NCI-H524 treated with DMSO at 0.1 percent for 48 hours (cell line): ENCODE data around the gene DISC1.
"Not testable (repeated sequence)": the region's sequence is repeated elsewhere in the genome, so short reads cannot be mapped to it uniquely, and the experiment has no call there.

Source experiments
- DNase-seq: peaks from one replicate; lab custom pipeline; 2025; lab: John Stamatoyannopoulos, UW

The DISC1 gene

GRCh38 chr1:231636157-231636556 lies 9.6 kb downstream of the DISC1 start:
- DNase-seq: no peak

- not testable (repeated sequence) for DNase-seq
Measured at GRCh38 chr1:231636922-231637321, 10.3 kb downstream of the DISC1 start.

- no peak for DNase-seq
Measured at GRCh38 chr1:231638647-231639046, 12.1 kb downstream of the DISC1 start.

- peak; percentile 92 for DNase-seq
Measured at GRCh38 chr1:231639819-231640218, 13.2 kb downstream of the DISC1 start.

- not testable (repeated sequence) for DNase-seq
Measured at GRCh38 chr1:231641444-231641843, 14.9 kb downstream of the DISC1 start.

GRCh38 chr1:231642061-231642460 lies 15.5 kb downstream of the DISC1 start:
- DNase-seq: not testable (repeated sequence)

- DNase-seq: no peak
Measured at GRCh38 chr1:231642618-231643017, 16.0 kb downstream of the DISC1 start.

GRCh38 chr1:231643071-231643934 lies 16.7 kb downstream of the DISC1 start:
- DNase-seq: no peak

- no peak for DNase-seq
Measured at GRCh38 chr1:231643935-231644237, 17.3 kb downstream of the DISC1 start.

GRCh38 chr1:231645634-231646033 lies 19.0 kb downstream of the DISC1 start:
- not testable (repeated sequence) for DNase-seq

- DNase-seq: not testable (repeated sequence)
Measured at GRCh38 chr1:231646165-231646564, 19.6 kb downstream of the DISC1 start.

GRCh38 chr1:231651621-231652260 lies 25.2 kb downstream of the DISC1 start:
- not testable (repeated sequence) for DNase-seq

GRCh38 chr1:231653632-231654031 lies 27.0 kb downstream of the DISC1 start:
- no peak for DNase-seq

- DNase-seq: no peak
Measured at GRCh38 chr1:231656741-231657140, 30.2 kb downstream of the DISC1 start.

- DNase-seq: not testable (repeated sequence)
Measured at GRCh38 chr1:231658223-231658622, 31.6 kb downstream of the DISC1 start.

GRCh38 chr1:231660198-231660597 lies 33.6 kb downstream of the DISC1 start:
- no peak for DNase-seq

- peak; percentile 72 for DNase-seq
Measured at GRCh38 chr1:231663211-231663792, 36.7 kb downstream of the DISC1 start.

- no peak for DNase-seq
Measured at GRCh38 chr1:231665101-231665500, 38.5 kb downstream of the DISC1 start.

GRCh38 chr1:231665726-231666125 lies 39.1 kb downstream of the DISC1 start:
- DNase-seq: peak; percentile 81

GRCh38 chr1:231666220-231666936 lies 39.8 kb downstream of the DISC1 start:
- peak; percentile 81 for DNase-seq

- DNase-seq: no peak
Measured at GRCh38 chr1:231666937-231667608, 40.5 kb downstream of the DISC1 start.
